Medulla oblongata (tissue), 1 donor: Measurements from ENCODE around the gene CIC.

Experiments used
- DNase-seq: peaks from one replicate; pipeline ENCODE4 v3.0.0-alpha.2; 2015; ENCODE audit errors: extremely low spot score

Gene CIC

DNA sequence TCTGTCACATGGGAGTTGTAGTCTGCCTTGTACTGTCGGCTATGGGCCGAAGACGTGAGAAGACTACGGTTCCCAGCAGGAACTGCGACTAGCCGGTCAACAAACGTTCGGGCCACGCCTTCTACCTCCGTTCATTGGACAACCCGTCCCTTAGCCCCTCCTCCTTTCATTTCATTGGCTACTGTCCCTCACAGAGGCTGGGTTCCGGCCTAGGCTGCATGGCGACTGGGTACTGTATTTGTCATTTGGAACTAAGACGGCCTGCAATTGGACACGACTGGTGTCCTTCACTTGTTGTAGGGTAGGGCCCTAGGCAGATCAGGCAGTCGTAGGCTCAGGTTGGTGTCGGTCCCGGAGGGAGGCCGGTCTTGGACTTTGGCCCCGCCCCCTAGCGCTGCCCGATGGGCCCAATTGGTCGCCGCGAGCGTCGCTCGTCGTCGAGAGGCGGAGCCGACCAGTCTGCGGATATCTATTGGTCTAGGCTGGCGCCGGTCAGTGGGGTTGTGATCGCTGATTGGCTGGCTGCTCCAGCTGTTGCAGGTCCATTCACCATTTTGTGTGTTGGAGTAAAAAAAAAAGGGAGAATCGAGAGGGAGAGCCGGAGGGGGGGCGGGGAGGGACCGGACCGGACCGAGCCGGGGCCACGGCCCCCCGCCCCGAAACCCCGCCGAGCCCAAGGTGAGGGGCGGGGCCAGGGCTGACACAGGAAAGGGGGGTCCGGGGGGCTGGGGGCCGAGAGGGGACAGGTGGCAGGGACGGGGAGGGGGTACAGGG, at the start of gene CIC:
Gene CIC (plus strand): TSS at position 549 of the 774 bp plus-strand sequence. CDS start 2,532 bp downstream, outside the sequence.
- peak; percentile 100 for DNase-seq

DNA sequence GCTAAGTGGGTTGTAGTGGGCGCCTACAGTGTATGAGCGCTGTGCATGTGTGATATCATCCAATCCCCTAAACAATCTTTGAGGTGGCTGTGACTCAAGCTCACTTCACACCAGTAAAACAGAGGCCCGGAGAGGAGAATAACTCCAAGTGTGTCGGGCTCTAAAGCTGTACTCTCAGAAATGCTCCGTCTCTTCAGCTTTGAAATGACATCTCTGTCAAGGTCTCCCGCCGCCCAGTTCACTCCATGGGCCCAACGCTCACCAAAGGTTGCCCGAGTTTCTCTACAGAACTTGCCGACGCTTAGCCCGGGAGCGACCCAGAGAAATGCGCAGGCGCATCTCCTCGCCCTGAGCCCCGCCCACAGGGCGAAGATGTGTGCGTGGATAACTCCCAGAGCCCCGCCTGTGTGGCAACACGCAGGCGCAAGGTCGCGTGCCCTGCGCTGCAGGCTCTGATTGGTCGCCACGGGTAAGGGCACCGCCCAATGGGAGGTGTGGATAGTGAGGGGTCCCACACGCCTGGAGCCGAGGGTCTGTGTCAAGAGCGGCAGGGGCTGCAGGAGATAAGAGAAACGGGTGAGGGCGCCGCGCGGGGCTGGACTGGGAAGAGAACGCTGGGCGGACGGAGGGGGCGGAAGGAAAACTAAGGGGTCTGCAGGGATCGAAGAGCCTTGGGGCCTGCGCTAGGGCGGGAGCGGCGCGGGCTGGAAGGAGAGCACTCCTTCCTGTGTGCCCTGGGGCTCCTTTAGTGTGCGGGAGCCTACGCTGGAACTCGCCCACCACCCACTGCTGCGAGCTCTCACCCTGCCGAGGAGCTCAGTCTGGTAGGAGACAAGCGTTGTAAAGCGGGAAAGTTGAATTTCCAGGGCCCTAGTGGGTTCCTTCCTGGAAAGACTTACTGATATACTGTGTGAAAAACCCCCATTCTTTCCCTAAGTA, 49.0 kb upstream of the CIC start, which contains the start of gene ZNF526:
Gene ZNF526 (plus strand): TSS at position 501 of the 939 bp plus-strand sequence. CDS start 4,092 bp downstream, outside the sequence.
- peak; percentile 99 for DNase-seq

DNA sequence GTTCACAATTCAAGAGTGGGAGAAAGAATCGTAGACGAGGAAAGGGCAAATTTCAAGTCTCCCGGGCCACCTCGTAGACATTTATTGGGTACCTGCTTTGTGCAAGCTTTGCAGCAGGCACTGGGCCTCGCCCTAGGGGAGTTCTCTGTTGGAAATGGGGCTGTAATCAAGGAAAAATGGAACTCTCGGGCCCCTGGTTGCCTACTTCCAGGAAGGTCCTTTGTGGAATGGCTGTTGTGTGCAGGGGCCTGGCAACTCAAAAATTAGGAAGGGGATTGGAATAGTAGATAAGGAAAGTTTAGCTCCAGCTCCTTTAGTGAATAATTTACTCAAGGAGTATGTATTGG, 48.3 kb upstream of the CIC start:
- DNase-seq, result no peak

DNA sequence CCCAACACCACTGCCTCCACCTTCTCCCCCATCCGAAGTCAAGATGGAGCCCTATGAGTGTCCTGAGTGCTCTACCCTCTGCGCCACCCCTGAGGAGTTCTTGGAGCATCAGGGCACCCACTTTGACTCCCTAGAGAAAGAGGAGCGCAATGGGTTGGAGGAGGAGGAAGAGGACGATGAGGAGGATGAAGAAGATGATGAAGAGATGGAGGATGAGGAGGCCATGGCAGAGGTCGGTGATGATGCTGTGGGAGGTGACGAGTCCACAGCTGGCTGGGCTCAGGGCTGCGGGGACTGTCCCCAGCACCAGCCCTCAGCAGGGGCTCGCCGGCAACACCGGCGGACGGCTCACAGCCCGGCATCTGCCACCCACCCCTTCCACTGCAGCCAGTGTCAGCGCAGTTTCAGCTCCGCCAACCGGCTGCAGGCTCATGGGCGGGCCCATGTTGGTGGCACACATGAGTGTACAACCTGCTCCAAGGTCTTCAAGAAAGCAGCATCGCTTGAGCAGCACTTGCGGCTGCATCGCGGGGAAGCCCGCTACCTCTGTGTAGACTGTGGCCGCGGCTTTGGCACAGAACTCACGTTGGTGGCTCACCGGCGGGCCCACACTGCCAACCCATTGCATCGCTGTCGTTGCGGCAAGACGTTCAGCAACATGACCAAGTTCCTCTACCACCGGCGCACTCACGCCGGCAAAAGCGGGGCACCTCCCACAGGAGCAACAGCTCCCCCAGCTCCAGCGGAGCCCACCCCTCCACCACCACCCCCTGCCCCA, 43.9 kb upstream of the CIC start:
- DNase-seq, result no peak

DNA sequence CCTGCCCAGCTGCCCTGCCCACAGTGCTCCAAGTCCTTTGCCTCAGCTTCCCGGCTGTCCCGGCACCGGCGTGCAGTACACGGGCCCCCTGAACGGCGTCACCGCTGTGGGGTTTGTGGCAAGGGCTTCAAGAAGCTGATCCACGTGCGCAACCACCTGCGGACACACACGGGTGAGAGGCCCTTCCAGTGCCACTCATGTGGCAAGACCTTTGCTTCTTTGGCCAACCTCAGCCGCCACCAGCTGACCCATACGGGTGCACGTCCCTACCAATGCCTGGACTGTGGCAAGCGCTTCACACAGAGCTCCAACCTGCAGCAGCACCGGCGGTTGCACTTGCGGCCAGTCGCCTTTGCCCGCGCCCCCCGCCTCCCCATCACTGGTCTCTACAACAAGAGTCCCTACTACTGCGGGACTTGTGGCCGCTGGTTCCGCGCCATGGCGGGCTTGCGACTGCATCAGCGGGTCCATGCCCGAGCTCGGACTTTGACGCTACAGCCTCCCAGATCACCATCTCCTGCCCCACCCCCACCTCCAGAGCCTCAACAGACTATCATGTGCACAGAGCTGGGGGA, 43.2 kb upstream of the CIC start:
- DNase-seq, result no peak

DNA sequence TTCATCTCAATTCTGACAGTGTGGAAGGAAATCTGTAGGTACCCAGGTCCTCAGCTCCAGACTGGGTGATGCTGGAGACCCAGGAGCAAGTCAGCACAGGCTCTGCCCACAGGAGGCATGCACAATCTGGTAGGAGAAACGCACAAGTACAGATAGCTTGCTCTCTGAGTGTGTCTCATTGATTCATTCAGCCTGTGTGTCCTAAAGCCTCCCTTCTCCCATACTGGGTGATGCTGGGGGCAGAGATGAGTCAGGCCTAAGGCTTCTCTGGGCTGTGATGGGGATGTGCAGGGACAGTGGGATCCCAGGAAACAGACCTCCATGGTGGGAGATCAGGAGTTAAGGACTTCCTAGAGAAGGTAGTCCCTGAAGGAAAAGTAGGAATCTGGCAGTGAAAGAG, 42.2 kb upstream of the CIC start:
- no peak for DNase-seq

DNA sequence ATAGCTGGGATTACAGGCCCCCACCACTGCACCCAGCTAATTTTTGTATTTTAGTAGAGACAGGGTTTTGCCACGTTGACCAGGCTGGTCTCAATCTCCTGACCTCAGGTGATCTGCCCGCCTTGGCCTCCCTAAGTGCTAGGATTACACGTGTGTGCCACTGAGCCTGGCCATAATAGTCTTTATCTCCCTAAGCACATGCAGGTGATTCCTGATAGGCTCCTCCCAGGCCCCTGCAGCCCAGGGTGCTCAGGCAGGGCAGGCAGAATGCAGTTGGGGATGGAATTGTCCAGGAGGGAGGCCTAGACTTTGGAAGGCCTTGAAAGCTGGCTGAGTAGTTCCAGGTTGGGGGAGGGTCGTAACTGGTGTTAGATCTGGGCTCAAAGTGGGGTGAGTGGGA, 40.4 kb upstream of the CIC start:
- DNase-seq, result no peak

DNA sequence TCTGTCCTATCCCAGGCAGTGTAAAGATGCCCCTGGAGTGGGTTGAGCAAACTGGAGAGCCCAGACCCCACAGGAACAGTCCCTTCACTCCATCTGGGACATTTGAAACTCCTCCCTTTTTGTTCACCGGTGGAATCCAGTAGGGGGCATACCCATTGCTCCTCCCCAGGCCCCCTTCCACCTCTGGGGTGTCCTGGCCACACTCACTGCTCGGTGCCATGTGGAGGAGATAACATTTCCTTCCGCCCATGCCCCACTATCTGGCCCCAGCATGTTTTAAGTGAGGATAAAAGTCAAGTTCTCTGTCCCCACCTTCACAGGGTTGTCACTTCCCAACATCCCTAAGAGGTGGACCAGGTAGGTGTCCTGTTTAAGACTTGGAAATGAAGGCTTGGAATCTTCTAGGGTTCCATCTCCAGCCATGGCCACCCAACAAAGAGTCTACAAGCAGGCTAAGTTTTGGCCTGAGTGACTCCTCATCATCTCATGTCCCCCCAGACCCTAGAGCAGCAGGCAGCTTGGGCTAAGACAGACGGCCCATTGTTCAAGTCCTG, 39.7 kb upstream of the CIC start:
- no peak for DNase-seq

DNA sequence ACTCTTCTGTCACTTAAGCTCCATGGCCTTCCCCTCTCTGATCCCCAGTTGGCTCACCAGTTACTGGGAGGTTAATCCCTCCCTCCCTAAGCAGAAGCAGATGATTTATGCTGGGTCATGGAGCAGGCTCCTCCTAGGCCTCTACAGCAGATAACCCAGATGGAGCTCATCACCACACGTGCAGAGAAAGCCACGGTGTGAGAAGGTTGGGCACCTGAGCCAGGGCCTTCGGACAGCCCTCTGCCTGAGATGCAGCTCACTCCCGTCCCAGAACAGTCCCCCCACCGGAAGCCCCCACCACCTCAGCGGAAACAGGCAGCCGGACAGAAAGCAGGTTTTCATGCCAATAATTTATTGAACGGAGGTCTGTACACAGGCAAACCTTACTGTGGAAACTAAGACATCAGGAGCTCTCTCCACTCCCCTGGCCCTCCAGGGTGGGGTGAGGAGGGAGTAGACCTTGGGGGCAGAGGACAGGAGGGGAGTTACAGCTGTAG, 39.1 kb upstream of the CIC start:
- no peak for DNase-seq

DNA sequence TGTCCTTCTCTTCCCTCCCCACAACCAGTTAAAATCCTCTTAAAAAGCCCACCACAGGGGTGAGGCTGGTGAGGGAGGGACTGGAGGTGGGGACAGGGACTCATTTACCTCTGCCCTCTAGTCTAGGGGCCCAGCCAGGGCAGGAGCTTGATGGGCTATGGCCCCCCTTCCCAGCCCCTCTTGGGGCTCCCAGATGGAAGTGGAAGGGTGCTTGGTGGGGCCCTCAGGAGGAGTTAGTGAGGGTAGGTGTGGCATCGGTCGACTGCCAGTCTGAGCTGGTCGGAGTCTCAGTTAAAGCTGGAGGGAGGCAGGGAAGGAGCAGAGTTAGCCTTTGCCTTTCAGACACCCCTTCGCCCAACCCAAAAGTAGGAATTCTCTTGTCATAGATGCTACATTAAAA, 38.5 kb upstream of the CIC start:
- DNase-seq, result no peak

DNA sequence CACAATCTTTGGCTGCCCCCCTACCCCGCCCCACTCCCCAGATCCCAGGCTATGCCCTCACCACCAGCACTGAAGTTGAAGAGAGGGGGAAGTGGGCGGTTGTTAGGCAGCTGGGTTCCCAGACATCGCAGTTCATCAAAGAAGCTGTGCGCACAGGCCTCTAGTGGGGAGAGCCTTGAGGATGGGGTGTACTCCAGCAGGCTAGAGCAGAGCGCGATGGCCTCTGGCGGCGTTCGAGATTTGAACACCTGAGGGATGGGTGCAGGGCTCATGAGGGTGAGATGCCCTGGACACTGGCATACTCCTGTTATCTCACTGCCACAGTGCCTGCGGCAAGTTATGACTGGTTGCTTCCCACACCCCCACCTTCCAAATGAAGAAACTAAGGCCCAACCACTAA, 36.6 kb upstream of the CIC start:
- DNase-seq, result no peak

DNA sequence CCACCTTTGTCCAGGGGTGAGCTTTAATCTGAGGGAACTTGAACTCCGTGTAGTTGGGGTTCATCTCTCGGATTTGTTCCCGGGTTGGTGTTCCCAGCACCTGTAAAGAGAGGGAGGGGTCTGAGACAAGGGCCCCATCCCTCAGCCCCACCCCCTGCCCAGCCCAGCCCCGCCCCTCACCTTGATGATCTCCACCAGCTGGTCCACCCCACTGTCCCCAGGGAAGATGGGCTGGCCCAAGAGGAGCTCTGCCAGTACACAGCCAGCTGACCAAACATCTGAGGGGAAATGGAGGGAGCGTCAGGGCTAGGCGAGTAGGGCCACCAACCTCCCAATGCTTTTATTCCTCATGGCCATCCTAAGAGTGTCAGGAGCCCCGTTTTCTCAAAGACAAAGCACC, 35.9 kb upstream of the CIC start:
- no peak for DNase-seq

DNA sequence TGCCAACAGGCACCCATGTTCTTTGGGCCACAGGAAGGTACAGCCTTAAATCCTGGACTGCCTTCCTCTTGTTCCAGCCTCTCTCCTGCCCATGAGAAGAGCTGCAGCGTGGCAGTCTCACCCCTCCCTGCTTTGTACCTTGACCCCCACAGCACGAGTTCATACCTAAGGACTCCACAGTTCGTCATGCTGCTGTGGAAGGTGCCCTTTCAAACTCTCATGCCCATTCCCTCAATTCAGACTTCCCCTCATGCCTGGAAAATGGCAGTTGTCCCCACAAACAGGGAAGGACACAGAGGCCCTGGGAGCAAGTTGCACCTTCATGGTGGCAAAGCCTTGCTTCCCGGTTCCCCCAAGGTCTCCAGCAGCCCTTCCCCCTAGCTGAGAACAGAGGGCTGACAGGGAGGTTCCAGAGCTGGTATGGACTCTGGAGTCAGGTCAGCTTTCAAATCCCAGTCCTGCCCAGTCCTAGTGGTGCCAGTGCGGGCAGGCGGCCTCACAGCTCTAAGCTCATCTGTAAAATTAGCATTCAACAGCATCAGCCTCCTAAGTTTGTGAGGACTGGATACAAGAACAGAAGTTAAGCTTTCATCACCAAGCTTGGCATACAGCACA, 35.3 kb upstream of the CIC start:
- DNase-seq, result no peak

DNA sequence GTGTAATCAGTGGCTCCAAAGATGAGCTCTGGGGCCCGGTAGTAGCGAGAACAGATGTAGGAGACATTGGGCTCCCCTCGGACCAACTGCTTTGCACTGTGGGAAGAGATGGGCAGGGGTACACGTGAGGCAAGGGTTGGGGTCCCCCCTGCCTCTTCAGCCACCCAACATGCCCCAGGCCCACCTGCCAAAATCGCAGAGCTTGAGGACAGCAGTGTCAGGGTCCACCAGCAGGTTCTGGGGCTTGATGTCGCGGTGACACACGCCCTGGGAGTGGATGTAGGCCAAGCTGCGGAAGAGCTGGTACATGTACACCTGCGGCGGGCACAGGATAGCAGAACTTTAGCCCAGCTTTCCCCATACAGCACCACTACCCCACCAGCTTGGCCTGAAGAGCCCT, 34.7 kb upstream of the CIC start:
- no peak for DNase-seq

DNA sequence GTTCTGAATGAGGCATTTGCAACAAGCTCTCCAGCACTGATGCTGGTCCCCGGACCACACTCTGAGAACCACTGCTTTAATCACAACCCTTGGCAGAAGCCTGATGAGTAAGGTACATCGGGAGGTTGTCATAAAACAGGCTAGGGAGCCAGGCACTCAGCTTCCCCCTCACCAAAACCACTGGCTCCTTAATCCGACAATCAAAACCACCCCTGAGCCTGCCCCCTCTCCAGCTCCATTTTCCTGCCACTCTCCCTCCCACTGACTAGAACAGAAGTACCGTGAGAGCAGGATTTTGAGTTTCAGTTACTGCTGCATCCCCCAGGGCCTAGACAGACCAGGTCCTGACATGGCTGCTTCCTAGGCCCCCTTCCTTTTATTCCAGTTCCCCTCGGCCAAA, 33.9 kb upstream of the CIC start:
- no peak for DNase-seq

DNA sequence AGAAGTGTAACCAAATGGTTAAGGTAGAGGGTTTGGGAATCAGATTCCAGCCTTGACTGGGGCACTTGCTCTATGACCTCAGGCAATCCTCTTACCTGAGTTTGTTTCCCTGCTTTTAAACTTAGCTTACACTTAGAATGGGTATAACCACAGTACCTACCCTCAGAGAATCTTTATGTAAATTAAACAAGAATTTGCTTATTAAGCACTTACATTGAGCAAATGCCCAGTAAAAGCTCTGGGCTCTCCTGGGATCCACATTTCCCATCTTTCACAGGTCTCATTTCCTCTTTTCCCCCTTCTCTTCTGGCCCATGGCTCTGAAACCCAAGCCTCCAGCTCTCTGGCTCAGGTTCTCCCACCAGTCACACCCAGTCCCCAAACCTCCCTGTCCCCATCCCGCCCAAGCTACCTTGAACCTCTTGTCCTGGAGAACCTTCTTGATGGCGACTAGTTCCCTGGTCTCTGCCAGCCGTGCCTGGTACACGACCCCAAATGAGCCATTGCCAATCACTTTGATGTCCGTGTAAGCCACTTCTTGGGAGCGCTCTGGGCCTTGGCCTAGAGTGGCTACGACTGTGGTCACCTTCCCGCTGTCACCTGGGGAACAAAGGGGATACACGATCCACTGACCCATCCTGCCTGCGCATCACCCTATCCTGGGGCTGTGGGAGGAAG, 29.4 kb upstream of the CIC start:
- no peak for DNase-seq

DNA sequence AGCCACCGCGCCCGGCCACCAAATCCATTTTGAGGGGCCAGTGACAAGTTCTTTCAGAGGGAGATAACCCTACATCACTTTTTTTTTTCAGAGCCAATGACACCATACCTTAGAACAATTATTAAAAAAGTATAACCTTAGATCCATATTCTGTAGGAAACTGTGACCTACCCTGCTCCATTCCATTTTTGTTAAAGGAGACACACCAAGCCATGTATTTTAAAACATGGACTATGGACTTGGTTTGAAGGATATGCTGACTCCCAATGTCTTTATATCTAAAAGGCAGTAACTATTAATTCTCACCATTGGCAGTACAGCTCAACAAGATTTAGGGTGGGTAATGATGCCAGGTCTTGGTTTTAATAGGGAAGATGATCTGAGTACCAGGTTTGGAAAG, 27.8 kb upstream of the CIC start:
- no peak for DNase-seq

DNA sequence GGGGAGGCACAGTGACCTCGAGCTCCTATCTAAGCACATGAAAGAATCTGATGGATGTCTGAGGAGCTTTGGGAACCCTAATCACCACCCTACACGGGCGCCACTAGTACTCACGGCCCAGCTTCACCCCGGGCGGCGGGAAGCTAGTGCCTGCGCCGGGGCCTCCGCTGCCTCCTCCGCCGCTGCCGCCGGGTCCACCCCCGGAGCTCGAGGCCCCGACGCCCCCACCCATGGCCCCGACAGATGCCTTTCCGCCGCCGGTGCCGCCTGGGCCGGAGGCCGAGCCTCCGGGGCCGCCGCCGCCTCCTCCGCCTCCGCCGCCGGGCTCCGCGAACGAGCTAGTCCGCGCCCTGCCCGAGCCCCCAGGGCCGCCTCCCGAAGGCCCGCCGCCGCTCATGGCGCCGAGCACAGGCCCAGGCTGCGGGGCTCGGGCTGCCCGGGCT, 27.0 kb upstream of the CIC start:
- no peak for DNase-seq

DNA sequence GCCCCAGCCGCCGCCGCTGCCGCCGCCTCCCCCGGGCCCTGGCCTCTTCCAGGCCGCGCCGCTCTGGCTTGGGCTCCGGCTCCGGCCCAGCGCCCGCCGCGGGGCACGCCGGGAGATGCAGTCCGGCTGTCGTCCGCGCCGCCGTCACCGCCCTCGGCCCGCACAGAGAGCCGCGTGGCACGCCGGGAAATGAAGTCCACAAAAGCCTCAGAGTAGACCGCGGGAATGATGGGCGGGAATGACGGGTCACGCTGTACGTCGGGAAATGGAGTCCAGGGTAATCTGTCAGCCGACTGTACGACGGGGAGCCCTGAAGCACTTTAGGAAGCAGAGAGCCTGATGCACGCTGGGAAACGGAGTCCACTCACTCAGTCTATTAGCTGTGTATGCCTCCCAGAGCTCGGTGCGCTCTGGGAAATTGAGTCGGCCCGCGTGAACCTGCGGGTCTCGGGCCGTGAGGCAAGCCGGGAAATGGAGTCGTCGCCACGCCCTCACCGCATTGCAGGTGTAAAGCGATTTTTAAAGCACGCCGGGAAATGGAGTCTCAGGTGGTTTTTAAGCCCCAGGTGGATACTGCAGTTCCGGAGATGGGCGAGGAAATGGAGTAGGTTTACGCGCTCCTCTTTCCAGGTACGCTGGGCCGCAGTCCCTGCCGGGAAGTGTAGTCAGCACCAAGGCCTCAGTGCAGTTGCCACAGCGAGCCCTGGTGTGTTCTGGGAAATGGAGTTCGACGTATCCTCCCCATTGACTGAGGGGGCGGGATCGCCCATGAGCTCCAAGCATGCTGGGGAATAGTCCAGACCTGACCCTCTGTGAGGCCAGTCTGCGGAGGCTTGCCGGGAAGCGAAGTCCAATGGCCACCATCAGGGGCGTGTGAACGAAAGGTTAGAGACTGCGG, 26.3 kb upstream of the CIC start, which contains the start of gene GSK3A:
Gene GSK3A (minus strand): TSS at position 91 of the 898 bp plus-strand sequence. CDS start 137 bp downstream, outside the sequence.
- DNase-seq, result peak; percentile 100
